Stimulated activated CD4-positive, alpha-beta T cell treated with anti-CD3 and anti-CD28 coated beads, Interleukin-2, amount 100 ng/mL, for 4 hours (primary cell): Measurements from ENCODE around the gene TAS2R3.

Experiments used
- DNase-seq: peaks from one replicate; pipeline ENCODE4 v3.0.0-alpha.2; 2020; ENCODE audit warnings: low read depth

Gene TAS2R3

GRCh38 chr7:141785706-141786552 is 22.0 kb downstream of the TAS2R3 start:
- DNase-seq = peak; percentile 6

- DNase-seq = no peak
Observed at GRCh38 chr7:141788296-141788695, 24.4 kb downstream of the TAS2R3 start.

DNA sequence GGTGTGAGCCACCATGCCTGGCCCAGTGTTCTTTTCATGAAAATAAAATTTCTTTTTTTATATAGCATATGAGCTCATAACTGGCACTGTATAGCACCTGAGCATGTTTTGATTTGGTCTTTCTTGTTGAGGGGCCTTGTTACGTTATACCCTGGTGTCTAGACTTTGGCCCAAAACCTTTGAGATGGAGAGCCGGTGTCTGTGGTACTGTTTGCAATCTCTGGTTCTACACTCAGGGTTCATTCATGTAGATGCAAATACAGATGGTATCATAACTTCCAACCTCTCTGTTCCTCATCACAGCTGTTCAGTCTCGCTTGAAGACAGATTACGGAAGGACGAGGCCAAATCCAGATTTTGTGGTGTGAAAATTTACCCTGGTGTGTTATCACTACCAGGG is 26.0 kb downstream of the TAS2R3 start, which contains the start of gene TAS2R5:
Gene TAS2R5 (plus strand): TSS at position 301 of the 400 bp plus-strand sequence. CDS start 145 bp downstream, outside the sequence.
- DNase-seq = no peak

- DNase-seq = no peak
Observed at GRCh38 chr7:141792526-141792925, 28.6 kb downstream of the TAS2R3 start.
